ENCODE measurements around the gene WDR35.
"Not testable (repeated sequence)": the region's sequence is repeated elsewhere in the genome, so short reads cannot be mapped to it uniquely, and the experiment has no call there.

WDR35 gene

DNA sequence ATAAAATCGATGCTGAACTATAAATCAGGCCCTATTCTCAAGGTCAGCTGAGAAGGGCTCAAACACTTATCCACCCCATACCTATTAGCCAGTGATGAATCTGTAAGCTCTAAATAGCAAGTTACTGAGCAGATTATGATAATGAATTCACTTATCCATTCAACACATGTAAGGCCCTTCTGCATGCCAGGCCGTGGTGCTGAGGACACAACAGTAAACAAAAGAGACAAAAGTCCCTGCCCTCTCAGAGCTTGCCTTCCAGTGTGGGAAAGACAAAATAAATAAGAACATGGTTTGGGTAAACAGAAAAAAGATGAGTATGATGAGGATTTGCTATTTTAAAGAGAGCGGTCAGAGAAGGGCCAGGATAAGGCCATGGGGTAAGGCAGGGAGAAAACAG is 99.8 kb downstream of the WDR35 start:
- DNase-seq: peak in 1 of 2 experiments; percentile 42

DNA sequence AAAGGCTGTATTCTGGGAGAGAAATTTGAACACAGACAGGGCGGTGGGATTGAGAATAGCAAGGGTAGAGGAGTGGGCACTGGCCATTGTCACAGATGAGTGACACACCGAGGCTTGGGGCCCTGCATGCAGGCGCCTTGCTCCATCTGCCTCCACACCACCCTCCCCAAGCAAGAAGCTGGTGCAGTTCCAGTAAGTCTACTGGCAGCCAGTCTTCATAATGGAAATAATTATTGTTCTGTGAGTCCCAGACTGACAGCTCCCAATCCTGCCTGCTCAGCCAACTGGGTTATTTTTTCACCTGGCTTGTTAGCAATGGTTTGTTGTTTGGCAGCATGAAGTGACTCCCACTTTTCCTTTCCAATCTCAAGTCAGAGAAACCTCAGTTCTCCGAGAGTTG is 101.1 kb downstream of the WDR35 start:
- DNase-seq: no peak

DNA sequence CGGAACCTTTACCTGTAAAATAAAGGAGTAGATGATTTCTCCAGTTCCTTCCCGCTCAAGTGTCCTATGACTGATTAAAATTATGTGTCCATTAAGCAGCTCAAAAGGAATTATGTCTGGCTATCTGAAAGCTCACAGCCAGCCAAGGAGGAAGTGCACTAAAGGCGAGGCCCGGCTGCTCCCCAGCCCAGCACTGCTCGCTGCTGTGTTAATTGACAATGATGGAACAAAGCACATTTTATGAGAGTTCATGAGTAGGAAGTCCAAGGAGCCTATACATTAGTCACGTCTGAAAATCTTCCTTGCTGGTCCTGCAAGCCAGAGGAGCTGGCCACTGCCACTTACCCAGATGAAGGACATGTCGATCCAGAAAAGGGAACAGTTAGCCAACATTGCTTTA is 102.4 kb downstream of the WDR35 start:
- no peak for DNase-seq

DNA sequence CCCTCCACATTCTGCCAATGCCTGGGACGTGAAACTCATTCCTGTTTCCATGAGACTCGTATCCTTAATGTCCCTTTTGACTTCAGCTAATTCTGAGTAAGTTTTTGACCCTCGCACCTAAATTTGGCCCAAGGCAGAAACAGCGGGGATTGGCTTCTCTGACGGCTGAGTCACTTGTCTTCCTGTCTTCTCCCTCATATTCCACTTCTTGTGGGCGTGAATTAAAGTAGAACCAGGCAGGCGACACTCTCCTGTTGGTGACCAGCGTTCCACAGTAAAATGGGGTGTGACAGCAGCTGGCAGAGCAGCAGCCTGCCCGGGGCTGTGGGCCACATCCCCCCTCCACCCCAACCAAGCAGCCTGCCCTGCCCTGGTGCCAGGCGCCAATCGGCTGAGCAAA is 103.6 kb downstream of the WDR35 start:
- no peak for DNase-seq

DNA sequence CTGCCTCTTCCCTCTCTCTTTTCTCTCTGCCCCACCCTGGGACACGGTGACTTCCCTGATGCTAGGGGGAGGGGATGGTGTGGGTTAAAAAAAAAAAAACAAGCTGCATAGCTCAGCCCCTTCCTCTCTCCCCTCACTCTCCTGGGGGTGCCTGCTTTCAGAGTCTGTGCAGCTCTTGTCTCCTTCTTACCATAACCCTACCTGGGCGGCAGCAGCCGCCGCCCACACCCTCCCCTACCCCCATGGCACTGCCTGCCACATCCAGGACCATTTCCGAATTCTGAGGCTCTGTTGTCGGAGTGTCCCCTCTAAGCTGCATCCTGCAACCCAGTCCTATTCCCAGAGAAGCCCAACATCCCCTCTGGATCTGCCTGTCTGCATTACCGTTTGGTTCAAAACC is 104.1 kb downstream of the WDR35 start:
- DNase-seq: no peak

DNA sequence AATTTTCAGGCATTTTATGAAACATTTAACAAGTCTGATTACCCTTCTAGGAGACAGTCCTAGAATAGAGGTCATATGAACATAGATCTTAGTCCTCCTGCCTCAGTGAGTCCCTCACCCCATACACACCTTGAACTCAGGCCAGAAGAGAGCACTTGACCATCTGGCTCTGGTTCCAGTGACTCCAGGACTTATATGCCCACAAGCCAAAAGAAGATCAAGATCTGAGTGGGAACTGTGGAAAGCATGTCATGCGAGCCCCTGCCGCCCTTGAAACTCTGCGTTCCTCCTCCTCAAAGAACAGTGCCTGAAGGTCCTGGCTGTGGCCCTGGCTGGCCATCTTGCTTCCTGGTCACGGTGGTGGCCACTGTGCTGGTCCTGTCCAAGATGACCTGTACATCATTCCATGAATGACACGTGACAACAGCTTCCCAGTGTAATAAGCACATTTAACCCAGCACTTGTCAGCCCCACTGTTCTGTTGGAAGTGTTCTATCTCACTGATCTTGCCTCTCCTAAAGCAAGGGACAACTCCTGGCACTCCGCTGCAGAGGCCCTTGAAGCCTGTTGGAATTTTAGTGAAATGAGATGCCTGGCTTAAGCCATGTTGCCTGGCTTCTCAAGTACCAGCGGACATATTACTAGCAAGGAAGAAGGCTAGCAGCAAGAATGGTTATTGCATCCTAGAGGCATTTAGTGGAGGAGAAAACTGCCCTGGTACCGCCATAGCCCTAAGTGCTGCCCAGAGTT is 105.8 kb downstream of the WDR35 start:
- DNase-seq: no peak

DNA sequence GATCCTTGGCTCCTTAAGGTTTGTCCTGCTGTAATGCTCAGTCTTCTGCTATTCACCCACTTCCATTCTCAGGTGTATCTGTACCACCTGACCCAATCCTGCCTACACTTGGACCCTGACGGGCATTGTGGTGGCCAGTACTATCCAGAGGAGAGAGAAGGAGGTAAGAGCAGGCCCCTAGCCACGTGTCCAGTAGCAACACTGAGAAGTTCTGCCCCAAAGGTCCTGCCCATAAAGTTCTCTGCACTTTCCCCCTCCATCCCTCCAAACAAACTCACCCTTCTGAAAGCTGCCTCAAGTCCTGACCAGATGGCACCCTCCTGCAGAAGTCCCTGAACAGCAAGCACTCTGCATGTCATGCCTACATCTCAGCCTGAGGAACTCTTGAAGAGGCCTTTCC is 106.4 kb downstream of the WDR35 start:
- DNase-seq: no peak

DNA sequence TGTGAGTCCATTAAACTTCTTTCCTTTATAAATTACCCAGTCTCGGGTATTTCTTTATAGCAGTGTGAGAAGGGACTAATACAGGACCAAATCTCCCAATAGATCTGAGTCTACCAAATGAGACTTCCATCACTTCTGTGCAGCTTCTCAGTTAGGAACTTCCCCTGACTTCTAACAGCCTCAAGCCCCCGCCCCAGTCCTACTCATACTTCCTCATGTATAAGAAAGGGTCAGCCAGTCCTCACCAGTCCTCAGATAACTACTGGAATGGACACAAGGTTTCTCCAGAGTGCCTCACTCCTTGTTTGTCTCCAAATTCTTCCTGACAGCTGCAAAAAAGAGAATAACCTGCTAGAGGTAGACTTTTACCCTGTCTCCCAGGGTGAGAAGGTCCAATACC is 107.6 kb downstream of the WDR35 start:
- DNase-seq: no peak

DNA sequence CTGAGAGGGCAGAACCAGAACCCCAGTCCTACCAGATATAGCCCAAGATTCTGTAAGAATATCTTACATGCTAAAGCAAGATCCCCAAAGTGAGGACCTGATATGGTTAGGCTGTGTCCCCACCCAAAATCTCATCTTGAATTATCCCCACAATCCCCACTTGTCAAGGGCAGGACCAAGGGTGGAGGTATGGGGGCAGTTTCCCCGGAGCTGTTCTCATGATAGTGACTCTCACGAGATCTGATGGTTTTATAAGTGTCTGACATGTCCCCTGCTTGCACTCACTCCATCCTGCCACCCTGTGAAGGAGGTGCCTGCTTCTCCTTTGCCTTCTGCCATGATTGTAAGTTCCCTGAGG is 108.0 kb downstream of the WDR35 start:
- DNase-seq: no peak

DNA sequence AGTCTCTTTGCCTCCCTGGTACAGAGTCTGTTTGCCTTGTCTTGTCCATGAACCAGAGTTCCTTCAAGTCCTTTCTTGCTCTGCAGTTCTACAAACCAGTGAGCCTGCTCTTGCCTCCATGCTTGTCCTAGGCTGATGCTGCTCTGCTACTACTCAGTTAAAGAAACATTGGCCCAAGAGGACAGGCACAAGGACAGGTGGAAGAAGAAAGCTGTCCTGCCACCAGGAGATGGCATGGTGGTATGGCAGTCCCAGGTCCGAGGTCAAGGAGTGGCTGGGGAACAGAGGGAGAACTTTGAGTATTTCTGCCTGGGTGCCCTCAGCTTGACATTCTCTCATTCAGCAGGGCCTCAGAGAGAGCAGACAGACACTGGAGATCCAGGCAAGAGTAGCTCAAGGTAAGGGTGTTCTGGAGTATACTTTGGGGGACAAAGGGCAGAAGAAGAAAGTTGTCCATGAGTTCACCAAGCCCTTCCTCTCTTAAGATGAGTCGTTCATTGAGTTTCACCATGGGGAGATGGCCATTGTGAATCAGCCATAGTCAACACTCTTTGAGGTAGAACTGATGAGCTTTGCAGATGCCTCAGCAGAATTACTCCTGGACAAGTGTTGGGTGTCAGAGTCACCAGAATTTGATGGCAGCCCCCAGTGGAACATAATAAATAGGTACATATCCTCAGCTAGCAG is 108.5 kb downstream of the WDR35 start:
- no peak for DNase-seq

DNA sequence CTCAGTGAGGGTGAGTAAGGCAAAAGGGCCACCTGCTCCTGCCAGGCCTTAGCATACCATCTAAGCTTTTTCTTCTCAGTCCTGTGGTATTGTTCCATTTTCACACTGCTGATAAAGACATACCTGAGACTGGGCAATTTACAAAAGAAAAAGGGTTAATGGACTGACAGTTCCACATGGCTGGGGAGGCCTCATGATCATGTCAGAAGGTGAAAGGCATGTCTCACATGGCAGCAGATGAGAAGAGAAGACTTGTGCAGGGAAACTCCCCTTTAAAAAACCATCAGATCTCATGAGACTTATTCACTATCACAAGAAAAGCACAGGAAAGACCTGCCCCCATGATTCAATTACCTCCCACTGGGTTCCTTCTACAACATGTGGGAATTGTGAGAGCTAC is 109.7 kb downstream of the WDR35 start:
- not testable (repeated sequence) for DNase-seq

DNA sequence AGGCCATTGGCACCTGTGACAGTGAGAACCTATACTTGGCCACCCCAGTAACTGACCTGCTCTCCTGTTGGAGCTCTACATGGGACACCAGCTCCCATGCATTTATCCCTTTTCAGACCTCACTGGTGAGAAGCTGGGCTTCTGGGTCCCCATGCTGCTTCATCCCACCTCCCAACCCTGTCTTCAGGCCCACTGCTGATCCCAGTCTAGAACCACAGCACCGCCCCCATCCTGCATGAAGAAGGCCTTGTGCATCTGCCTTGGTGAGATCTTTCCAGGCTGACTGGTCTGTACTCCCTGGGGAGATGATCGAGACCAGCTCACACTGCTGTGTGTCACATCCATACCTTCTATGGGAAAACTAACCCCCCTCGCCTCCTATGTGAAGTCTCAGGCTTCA is 110.8 kb downstream of the WDR35 start:
- DNase-seq: no peak

DNA sequence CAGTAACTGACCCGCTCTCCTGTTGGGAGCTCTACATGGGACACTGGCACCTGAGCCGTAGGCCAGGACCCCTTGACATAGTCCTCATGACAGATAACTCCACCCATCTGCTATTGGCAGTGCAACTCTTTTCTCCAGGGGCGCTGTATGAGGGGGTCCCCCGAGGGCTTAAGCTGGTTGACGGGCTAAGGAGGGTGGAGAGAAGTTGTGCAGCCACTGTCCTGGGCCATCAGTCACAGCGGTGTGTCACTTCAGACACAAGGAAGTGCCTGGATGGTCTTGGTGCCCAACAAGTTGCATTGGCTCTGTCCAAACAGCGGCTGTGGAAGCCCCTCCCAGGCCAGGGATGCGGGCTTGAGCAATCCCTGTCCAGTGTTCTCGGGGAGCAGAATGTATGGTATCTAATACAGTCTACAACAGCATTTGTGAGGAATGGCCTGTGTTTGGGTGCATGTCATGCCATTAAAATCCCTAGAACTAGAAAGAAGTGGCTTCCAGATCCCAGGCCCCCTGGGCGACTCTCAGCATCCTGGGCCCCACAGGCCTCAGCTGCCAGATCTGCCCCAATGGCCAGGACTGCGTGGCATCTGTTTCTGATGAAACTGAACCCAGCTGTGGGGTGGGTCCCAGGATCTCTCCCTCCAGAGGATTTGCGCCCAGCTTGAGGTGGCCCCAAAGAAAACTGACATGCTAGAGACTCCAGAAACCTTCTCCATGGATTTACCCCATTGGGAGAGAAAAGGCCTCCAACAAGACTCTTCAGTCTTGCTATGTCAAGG is 111.4 kb downstream of the WDR35 start:
- DNase-seq: no peak

DNA sequence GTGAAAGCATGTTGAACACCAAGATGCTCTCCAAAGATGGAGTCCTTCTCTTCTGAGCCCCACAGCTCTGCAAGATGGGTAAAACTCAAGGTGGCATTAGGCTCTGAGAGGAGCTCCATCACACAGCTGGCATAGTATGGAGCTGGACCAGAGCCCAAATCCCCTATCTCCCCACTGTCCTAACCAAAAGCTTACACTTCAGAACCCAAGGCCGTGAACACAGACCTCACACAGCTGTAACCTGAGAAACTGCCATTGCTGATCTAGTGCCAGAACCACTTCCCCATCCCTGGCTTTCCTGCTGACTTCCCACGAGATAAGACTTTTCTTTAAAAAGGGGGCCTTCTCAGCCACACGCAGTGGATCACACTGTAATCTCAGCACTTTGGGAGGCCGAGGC is 113.2 kb downstream of the WDR35 start:
- DNase-seq: no peak

DNA sequence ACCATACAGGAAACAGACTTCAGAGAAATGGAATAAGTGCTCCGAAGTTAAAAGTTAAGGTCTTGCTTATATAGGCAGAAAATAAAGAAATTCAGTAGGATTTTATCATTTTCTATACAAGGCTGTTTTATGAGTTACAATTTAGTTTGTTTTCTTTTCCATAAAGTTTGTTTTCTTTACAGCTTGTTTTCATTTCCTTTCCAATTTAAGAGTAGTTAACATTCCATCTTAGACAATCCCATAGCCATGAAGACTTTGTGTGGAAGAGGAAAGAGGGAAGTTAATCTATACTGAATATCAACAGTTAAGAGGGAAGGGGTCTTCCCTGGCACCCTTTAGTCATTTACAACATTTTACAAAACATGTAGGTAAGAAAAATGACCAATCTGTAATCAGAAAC is 114.6 kb downstream of the WDR35 start:
- no peak for DNase-seq

DNA sequence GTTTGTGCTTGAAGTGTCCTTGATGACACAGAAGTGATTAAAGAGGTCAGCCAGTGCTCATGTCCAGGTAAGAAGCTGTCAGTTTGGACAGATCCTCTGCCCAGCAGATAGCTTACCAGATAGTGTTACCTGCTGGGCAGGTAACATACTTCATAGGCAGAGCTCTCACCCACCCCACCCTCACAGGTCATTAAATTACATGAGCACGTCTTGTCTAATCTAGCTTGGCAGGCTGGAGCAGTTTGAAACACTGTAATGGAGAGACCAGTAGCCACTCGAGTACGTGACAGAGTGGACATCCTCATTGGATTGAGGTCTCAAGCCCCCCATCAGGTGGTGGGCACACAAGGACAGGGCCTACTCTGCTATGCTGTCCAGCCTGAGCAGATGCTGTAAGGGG is 115.2 kb downstream of the WDR35 start:
- DNase-seq: no peak

DNA sequence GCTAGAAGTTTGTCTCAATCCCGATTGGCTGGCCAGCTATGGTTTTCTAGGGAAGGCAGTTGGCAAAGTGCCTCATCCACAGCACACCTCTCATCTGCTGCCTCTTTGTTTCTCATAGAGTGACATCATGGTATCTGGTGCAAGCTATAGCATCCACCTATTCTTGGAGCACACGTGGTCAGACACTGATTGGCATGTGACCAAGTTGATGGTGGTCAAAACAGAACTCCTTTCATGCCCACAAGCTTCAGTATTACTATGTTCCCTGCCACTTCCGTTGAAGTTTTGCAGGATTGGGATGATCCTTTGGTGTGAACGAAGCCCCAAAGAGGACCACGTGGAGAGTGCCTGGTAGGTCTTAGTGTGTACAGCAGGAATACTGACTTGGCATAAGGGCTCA is 116.9 kb downstream of the WDR35 start:
- DNase-seq: no peak

DNA sequence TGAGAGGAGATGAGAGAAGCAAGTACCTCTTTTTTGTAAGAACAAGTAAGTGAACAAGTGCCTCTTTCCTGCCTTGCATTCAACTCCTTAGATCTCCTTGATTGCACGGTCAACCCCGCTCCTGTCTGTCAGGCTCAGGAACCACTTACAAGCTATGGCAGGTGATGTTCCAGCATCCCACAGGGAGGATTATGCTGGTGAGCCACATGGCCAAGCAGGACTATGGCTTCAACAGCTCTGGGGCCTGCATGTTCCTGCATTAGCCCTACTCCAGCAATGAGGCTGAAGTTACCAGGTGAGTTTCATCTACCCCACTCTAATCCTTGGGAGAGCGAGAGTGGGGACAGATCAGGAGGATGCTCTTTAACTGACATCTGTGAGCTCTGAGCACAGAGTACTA is 117.6 kb downstream of the WDR35 start:
- no peak for DNase-seq

DNA sequence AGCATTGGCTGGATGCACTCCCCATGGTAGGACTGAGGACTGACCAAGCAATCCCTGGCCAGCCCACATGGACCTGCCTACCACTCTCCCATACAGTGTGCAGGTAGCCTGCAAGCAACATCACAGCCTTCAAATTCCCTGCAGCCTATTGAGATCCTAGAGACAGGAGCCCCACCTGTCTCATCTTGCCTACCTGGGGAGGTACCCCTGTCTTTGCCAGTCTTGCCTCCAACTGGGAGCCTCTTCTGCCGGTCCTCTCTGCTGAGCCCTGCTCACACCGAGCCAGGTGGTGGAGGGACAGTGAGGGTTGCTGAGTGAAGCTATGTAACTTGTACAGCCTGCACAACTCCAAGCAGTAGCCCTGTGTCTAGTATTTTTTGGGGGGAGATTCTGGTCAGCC is 118.1 kb downstream of the WDR35 start:
- DNase-seq: no peak

DNA sequence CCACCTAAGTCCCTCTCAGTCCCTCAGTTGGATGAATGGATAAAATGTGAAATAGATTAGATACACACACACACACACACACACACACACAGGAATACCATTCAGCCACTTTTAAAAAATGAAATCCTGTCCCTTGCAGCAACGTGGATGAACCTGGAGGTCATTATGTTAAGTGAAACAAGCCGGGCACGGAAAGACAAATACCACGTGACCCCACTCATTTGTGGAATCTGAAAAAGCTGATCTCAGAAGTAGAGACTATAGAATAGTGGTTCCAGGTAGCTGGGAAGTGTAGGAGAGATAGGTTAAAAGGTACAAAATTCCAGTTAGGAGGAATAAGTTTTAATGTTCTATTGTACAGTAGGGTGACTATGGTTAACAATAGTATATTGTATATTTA is 119.1 kb downstream of the WDR35 start:
- no peak for DNase-seq

DNA sequence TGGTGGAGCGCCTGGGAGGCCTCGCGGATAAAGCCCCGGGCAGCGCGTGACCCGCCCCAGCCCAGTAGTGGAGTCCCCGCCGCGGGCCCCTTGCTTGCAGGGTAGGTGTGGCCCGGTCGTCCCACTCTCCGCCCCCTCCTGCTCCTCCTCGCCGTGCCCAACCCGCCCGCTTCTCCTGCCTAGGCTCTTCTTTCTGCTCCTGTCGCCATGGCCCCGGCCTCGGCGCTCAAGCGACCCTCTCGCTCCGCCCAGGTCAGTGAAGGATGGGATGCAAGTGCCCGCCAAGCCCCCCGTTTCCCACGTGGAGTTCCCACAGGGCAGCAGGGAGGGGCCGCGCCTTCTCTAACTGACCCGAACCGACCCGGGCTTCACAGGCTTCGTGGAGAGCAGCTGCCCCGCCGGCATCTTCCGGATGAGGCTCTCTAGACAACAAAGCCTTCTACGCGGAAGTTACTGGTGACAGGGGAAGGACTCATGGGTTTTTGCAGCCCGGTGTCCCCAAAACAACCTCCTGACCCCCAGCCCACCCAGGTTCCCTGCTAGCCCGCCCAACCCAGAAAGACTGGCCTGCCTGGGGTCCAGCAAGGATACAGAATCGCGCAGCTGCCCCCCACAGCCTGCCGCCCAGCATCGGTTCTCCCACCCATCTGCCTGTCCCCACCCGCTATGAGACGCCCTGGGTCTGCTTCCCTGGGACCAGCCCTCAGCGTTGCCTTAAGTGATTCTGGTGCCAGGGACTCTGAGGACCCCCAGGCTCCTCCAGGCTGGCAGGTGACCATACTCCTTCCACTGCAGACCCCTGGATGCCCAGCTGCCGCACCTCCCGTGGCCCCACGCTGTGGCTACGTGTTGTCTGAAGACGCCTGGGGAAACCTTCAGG is 121.0 kb downstream of the WDR35 start:
- peak; percentile 18 to 56 for DNase-seq

DNA sequence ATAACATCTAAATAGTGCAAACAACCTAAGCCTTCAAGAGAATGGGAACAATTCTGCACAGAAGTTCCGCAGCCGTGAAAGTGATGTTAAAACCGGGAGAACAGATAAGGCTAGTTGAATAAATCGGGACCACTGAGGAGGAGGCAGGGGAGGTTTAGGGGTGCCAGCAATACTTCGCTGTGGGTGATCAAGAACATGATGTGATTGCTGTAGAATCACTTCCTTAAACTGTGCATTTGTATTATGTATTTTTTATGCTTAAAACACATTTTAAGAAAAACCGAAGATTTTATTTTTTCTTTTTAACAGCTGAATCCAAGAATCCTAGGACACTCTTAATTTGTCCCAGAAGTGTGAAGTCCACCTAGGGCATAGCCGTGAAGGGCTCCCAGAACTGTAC is 121.7 kb downstream of the WDR35 start:
- no peak for DNase-seq

DNA sequence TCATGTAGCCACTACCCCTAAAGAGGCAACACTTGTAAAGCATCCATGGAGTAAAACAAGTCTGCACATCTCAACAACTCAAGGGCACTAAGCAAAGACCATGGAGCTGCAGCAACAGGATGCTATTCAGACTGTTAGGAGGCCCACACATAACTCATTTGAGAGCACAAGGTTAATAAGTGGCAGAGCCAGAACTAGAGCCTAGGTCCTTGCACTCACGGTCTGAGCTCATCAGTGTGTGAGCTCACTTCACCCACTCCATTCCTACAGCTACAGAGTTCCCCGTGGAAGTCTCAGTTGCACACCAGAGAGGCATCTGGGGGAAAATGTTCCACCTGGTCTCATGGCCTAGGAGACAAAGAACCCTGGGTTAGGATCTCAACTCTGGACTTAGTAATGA is 123.1 kb downstream of the WDR35 start:
- no peak for DNase-seq
